Lower leg skin (tissue), 3 donors: ENCODE data around the gene KCTD6.

Source experiments
- CTCF ChIP-seq, 3 donors: fragments of 450-650 bp; IDR thresholded peaks; one replicate each; pipeline ENCODE4 v1.5.1; 2016; ENCODE audit warnings: antibody characterized with exemption in 3 of 3, mild to moderate bottlenecking in 3 of 3, moderate library complexity in 2 of 3
- POLR2A ChIP-seq, 2 donors: fragments of 450-650 bp; IDR thresholded peaks; one replicate each; pipeline ENCODE4 v1.6.1; 2016 to 2017; ENCODE audit warnings: antibody characterized with exemption in 2 of 2, mild to moderate bottlenecking in 1 of 2, moderate library complexity in 1 of 2

- TF ChIP-seq CTCF (IDR thresholded peaks at IDR 0.05) (no peak), POLR2A (IDR thresholded peaks at IDR 0.05) (no peak)
Observed at GRCh38 chr3:58474348-58474911, 17.5 kb upstream of the KCTD6 start.
